ENCODE data around the gene TSNAXIP1.
A peak's percentile ranks its signal among the peaks of the same experiment; 100 is the strongest.

The TSNAXIP1 gene

DNA sequence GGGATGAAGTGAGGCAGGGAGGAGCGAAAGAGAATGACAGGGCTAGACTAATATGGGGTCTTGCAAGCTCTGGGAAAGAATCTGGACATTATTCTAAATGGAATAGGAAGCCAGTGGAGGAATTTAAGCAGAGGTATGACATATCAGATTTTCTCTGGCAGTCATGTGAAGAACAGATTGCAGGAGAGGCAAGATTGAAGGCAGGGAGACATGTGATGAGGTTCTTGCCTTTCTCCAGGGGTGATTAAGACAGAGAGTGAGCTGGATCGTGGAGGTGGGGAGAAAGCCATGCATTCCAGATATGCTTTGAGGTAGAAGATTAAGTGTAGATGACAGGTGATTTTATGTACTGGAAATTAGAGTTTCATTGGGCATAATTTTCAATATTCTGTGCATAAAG, 31.1 kb downstream of the TSNAXIP1 start:
- no peak for DNase-seq (ENCODE audit: low spot score)

DNA sequence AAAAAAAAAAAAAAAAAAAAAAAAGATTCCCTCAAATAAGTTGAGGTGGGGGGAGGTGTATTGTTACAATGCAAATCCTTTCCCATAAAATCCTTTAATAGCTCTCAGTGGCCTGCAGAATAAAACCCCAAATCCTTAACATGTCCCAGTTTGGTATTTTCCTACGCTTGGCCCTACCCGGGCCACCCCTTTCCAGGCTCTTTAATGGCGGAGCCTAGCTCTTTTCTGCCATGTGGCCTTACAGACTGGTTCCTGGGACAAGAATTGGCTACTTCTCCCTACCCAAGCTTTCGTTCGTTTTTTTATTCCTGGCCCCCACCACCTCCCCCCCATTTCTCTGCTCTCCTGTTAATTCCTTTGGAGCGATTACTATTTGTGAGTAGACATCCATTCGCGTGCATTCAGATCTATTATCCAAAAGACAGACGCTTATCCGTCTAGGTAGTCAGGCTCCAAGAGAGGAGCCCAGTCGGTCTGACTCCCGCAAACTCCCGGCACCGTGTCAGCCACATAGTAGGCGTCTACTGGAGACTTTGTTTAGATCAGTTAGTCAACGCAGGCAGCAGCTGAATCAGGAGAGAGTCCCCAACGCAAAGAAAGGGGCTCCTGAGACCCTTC, 34.6 kb downstream of the TSNAXIP1 start:
- no peak for DNase-seq (ENCODE audit: low spot score)

DNA sequence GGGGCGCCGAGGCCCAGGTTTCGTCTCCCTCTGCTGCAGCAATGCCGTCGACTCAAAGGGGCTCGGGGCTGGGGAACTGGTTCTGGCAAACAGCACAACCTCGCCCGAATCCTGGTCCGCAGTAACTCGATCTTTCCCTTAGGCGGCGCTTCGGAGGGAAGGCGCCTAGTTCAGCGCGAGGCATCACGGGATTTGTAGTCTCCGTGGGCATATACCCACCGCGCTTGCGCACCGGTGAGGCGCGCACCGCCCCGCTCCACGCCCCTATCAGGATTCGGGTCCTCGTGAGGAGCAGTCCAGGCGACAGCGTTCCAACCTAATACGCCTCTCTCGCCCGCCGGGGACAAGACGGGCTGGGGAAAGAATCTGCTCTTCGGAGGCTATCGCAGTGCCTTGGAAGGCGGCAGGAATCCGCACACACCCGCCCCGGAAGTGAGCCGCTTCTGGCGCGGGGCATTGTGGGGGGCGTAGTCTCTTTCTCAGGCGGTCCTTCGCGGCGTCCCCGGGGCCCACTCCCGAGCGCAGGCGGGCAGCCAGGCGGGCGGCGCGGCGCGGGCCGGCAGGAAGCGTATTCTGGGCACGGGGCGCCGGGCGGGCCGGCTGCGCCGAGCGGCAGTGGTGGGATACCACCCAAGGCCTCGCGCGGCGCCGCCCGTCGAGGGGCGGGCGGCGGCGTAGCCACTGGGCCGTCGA, 35.3 kb downstream of the TSNAXIP1 start, which contains the start of gene THAP11:
Gene THAP11, plus strand, starts transcription at position 505 of the 693 bp plus-strand sequence. CDS start 235 bp downstream, outside the sequence.
- peak; percentile 93 for DNase-seq (ENCODE audit: low spot score)

DNA sequence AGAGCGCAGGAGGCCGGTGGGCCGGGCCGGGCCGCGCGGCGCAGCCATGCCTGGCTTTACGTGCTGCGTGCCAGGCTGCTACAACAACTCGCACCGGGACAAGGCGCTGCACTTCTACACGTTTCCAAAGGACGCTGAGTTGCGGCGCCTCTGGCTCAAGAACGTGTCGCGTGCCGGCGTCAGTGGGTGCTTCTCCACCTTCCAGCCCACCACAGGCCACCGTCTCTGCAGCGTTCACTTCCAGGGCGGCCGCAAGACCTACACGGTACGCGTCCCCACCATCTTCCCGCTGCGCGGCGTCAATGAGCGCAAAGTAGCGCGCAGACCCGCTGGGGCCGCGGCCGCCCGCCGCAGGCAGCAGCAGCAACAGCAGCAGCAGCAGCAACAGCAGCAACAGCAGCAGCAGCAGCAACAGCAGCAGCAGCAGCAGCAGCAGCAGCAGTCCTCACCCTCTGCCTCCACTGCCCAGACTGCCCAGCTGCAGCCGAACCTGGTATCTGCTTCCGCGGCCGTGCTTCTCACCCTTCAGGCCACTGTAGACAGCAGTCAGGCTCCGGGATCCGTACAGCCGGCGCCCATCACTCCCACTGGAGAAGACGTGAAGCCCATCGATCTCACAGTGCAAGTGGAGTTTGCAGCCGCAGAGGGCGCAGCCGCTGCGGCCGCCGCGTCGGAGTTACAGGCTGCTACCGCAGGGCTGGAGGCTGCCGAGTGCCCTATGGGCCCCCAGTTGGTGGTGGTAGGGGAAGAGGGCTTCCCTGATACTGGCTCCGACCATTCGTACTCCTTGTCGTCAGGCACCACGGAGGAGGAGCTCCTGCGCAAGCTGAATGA, 36.0 kb downstream of the TSNAXIP1 start:
- DNase-seq (ENCODE audit: low spot score): peak; percentile 66

DNA sequence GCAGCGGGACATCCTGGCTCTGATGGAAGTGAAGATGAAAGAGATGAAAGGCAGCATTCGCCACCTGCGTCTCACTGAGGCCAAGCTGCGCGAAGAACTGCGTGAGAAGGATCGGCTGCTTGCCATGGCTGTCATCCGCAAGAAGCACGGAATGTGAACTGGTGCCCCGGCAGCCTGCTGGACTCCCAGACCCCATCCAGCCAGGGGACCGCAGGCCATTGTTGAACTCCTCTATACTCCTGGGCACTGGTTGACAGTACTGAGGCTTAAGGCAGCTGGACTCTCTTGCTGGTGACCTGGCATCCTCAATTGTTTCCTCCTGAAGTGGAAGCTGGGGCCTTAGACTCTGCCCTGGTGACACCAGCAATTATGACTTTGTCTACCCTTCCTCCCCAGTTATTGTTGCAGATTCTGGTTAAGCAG, 36.7 kb downstream of the TSNAXIP1 start:
- DNase-seq (ENCODE audit: low spot score): peak; percentile 57

DNA sequence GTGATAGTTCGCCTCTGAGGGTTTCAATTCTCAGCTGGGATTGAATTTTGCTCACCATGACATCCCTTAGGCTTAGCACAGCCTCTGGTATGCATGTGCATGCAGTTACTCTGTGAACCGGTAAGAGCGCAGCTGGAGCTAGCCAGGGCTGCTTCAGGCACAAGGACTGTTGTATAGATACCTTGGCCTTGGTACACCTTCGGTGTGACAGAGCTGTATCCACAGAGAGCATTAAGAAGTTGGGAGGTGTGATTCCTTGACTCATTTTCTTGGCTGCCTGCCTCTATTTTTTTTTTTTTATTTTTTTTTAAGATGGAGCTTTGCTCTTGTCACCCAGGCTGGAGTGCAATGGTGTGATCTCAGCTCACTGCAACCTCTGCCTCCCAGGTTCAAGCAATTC, 37.8 kb downstream of the TSNAXIP1 start:
- peak; percentile 47 for DNase-seq (ENCODE audit: low spot score)

DNA sequence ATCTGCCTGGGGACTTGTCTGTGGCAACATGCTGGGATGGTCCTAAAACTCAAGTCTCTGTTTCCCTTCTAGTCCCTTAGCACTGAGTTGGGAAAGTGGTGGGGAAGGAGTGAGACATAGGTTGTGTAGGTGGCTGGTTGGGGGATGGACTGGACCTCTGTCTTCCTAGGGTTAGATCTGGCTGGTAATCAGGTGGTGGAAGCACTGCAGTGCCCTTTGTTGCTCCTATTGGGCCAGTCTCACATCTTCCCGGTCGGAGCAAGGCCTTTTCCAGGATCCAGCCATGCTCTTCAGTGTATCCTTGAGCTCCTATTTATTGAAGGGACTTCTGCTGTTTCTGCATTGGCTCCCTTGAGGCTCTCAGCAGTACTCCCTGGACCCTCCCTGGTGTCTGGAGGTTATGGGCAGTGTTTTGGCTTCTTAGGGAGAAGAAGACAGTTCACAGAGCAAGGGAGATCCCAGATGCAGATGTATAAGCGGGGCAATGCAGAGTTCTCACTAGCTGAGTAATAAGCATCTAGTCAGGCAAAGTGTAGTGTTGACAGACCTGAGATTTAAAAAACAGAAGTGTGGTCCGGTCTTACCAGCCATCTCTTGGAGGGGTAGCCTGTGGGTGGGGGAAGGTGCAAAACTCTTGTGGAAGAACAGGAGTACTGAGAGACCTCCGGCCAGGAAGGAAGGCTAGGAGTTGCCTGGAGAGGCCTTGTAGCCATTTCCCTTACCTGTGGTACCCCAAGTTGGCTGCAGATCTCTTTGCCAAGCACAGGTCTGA, 38.8 kb downstream of the TSNAXIP1 start:
- DNase-seq (ENCODE audit: low spot score): no peak

DNA sequence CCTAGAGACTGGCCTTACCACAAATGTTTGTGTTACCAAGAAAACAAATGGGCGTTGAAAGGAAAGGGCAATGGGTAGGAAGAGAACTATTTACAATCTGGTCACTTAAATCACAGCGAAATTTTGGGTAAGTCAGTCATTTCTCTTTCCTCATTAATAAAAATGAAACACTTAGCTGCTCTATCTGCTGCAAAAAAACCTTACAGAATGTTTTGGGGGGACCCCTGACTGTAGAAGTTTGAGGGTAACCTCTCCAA, 39.3 kb downstream of the TSNAXIP1 start:
- no peak for DNase-seq (ENCODE audit: low spot score)

DNA sequence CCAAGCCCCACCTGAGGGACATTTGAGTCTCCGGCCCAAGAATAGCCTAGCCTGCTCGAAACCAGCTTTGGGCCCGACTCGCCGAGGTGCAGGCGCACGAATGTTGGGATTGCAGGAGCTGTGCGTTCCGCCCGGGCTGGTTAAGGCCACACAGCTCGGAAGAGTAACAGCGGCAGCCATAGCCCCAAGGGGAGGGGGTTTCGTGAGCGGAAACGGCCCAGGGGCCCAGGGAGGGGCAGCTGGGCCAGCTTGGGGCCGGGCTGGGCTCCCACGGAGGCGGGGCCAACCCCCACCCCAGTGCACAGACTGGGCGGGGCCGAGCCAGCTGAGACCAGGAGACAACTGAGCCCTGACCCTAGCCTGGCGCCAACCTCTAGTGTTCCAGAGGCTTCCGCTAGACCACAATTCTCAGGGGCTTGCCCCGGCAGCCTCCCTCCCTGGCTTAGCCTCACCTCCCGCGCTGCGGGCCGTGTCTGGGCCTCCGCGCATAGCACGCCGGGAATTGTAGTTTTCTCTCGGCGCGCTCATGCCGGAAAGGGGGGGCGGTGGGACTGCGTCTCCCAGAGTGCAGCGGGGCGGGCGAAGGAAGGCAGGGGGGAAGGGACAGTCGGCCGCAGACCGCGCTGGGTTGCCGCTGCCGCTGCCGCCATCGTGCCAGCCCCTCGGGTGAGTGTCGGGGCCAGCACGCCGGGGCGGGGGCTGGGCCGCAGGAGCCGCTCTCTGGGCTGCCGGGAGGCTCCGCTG, 39.8 kb downstream of the TSNAXIP1 start, which contains the start of gene NUTF2:
Gene NUTF2, plus strand, starts transcription at position 614 of the 744 bp plus-strand sequence. CDS start 18,198 bp downstream, outside the sequence.
- peak; percentile 95 for DNase-seq (ENCODE audit: low spot score)

DNA sequence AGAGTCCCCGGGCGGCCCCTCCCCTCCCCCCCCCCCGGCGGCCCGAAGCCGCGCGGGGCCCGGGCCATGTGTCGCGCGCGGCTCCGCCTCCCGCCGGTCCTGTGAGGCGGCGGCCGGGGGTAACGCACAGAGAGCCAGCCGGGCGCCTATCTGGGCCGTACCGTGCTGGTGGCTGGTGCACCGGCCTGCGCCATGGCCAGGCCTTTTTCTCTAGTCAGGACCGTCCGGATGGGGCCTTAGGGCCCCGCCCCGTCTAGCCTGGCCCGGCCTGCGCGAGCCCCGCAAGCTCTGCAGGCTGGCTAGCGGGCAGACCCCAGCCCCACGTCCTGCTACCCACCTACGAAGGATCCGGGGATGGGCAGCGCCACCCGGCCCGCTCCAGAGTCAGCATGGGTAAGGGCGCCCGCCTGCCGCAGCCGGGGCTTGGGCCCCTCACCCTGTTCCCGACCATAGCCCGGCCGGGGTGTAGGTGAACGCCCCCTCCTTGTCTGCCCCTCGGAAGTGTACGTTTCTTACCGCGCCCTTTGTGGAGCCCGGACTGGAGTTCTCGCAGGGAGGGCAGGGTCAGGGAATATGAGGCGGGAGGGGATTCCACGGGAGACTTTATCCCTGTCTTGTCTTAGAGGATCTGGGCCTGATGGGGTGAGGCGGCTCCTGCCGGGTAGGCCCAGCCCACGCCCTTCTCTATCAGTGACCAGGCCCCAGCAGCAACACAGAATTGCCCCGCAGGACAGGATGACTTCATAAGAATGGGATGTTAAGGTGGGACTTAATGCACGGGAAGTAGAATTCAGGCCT, 40.6 kb downstream of the TSNAXIP1 start, which contains the start of gene CENPT:
Gene CENPT, minus strand, starts transcription at position 630 of the 798 bp plus-strand sequence. CDS start 13,834 bp downstream, outside the sequence.
- peak; percentile 78 for DNase-seq (ENCODE audit: low spot score)

DNA sequence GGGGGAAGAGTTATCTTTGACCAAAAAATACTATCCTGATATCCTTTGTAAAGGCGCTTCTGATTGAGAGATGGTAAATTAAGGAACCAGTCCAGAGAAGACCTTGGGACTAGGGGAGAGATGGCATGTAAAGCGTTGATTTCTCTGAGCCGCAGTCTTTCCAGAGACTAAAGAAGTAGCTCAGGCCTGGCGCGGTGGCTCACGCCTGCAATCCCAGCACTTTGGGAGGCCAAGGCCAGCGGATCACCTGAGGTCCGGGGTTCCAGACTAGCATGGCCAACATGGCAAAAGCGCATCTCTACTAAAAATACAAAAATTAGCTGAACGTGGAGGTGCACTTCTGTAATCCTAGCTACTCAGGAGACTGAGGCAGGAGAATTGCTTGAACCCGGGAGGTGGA, 41.4 kb downstream of the TSNAXIP1 start:
- DNase-seq (ENCODE audit: low spot score): no peak

DNA sequence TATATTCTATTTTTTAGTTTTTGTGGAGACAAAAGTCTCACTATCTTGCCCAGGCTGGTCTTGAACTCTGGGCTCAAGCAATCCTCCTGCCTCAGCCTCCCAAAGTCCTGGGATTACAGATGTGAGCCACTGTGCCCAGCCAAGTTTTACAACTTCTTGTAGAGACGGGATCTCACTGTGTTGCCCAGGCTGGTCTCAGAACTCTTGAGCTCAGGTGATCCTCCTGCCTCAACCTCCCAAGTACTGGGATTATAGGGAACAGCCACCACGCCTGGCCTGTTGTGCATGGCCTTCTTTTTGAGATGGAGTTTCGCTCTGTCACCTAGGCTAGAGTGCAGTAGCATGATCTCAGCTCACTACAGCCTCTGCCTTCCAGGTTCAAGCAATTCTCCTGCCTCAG, 47.0 kb downstream of the TSNAXIP1 start:
- DNase-seq (ENCODE audit: low spot score): no peak

DNA sequence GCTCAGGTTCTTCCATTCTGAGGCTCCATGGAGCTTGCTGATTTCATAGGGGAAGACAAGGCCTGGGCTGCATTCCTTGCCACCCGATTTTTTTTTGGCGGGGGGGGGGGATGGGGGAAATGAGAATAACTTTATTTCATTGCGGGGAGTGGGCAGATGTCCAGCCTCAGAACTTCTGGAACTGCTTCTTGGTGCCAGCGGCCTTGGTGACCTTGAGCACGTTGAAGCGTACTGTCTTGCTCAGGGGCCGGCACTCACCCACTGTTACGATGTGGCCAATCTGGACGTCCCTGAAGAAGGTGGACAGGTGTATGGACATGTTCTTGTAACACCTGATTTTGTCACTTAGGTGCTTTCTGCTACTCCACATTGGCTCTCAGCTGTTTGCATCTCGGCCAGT, 49.1 kb downstream of the TSNAXIP1 start:
- no peak for DNase-seq (ENCODE audit: low spot score)

DNA sequence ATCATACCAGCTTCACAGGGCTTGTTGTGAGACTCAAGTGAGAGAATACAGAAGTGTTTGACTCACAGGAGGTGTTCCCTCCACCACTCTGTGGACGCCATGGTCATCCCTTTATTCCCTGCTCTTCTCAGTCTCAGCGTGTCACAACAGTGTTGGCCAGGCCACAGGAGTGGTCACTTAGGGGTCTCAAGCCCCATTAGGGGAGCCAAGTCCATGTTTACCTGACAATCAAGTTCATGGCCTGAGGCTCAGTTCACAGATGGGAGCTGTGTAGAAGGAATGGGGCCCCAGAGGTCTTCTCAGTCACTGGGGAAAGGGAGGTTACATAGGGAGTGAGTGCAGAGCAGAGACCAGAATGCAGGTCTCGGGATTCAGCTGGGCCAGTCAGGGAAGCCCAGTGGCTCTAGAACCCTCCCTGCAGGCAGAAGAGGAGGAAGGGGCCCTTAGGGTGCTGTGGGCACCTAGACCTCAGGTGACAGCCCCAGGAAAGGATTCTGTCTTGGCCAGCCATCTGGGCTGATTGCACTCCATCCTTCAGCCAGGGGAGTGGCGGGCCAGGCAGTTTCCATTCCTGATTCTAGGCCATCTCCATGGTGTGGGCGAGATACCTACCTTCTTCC, 50.3 kb downstream of the TSNAXIP1 start:
- no peak for DNase-seq (ENCODE audit: low spot score)

DNA sequence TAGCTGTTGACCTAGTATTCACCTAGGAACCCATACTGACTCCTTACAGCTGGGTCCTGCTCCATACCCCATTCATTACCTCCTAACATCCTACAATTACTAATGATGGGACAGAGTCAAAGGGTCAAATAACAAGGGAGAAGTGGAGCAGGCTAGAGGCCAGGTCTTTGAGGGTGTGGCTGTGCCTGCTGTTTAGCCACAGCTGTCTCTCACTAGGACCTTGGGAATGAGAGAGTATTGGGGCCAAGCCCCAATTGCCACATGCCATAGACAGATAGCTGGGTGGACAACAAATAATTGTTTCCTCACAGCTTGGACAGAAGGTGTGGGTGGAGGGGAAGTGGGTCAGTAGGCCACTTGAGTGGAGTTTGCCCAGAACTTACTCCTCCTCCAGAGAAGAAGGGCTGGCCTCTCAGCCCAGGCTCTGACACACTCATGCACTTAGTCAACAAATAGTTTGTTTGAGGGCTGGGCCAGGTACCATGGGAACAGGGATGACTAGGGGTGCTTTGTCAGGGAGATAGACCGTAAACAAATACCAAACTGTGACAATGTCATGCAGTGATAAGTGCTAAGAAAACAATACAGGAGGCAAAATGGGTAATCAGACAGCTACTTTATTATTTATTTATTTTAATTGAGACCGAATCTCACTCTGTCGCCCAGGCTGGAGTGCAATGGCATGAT, 51.0 kb downstream of the TSNAXIP1 start:
- DNase-seq (ENCODE audit: low spot score): peak; percentile 91

DNA sequence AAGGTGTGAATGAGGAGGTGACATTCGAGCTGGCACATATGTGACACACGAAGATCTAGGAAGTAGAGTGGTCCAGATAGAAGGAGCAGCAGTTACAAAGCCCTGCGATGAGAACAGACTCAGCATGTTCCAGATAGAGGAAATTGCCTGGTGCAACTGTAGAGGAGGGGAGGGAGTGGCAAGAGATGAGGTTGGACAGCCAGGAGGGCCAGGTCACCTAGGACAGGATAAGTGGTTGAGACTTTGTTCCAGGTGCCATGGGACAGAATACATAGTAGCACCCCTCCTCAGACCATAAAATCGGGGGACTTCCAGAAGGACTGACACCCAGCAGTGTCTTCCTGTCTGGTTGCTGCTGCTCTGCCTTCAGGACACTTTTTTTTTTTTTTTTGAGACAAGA, 51.8 kb downstream of the TSNAXIP1 start:
- no peak for DNase-seq (ENCODE audit: low spot score)

DNA sequence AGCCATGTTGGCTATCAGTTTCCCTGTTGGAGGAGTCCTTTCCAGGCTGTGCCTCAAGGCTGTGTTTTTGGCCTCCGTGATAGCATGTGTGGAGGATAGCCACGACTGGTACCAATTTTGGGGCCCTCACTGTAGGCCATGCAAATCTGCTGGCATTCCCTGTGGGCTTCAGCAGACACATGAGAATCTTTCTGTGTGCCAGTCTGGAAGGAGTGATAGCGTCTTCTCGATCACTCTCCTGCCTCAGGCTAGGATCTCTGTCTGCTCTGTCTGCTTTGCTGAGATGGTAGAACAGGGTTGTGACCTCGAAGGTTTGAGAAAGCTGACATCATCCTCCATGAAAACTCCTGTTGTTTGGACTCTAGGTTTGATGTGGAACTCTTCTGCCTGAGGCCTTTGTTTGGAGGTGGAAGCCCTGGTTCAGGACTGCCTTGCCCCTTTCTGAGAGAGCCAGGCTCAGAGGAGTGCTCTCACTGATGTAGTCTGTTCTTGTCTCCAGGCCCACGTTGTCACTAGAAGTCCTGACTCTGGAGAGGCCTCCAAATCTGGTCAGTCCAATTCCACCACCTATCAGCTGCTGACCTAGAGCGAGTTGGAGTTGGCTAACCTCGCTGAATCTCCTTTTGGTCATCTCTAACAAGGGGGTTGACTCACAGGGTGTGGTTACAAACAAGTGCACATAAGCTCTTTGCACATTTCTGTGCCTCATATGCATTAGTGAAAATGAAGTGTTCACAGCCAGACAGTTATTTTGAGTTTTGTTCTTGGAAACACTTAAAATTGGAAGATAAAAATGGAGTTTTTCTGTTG, 54.1 kb downstream of the TSNAXIP1 start:
- DNase-seq (ENCODE audit: low spot score): no peak

DNA sequence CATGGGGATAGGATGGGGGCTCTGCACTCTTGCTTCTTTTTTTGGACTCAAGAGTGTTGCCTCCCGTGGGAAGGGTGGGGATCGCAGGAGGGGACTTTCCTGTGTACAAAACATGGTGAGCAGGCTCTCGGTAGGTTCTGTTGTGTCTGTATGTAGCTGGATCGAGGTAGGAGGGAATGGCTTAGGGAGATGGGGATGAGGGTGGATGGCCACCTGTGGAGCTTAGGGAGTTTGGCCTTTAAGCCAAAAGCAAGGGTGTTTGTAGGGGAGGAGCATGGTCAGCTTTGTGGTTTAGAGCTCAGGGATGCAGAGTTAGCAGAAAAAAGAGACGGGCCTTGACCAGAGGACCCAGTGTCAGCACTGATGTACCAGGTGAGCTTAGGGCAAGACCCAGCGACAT, 55.2 kb downstream of the TSNAXIP1 start:
- no peak for DNase-seq (ENCODE audit: low spot score)

Data from AG08396 (cell line).